Measurements from ENCODE around the gene ERC2.
"Not testable (repeated sequence)": the region's sequence is repeated elsewhere in the genome, so short reads cannot be mapped to it uniquely, and the experiment has no call there.

The ERC2 gene

GRCh38 chr3:56303487-56303886 lies 164.8 kb downstream of the ERC2 start:
- DNase-seq = no peak

- no peak for DNase-seq
Observed at GRCh38 chr3:56302417-56302816, 165.8 kb downstream of the ERC2 start.

- DNase-seq = no peak
Observed at GRCh38 chr3:56297281-56297840, 170.9 kb downstream of the ERC2 start.

GRCh38 chr3:56296361-56296760 lies 171.9 kb downstream of the ERC2 start:
- no peak for DNase-seq

- DNase-seq = no peak
Observed at GRCh38 chr3:56295161-56295560, 173.1 kb downstream of the ERC2 start.

GRCh38 chr3:56294286-56294685 lies 174.0 kb downstream of the ERC2 start:
- DNase-seq = no peak

- DNase-seq = no peak
Observed at GRCh38 chr3:56291953-56292352, 176.3 kb downstream of the ERC2 start.

GRCh38 chr3:56291244-56291680 lies 177.0 kb downstream of the ERC2 start:
- no peak for DNase-seq

- no peak for DNase-seq
Observed at GRCh38 chr3:56290374-56290773, 177.9 kb downstream of the ERC2 start.

- no peak for DNase-seq
Observed at GRCh38 chr3:56288258-56288657, 180.0 kb downstream of the ERC2 start.

- DNase-seq = no peak
Observed at GRCh38 chr3:56282341-56282740, 185.9 kb downstream of the ERC2 start.

GRCh38 chr3:56277236-56277635 lies 191.0 kb downstream of the ERC2 start:
- no peak for DNase-seq

GRCh38 chr3:56275120-56275519 lies 193.1 kb downstream of the ERC2 start:
- no peak for DNase-seq

GRCh38 chr3:56269755-56270535 lies 198.3 kb downstream of the ERC2 start:
- DNase-seq = no peak

GRCh38 chr3:56268616-56269383 lies 199.5 kb downstream of the ERC2 start:
- DNase-seq = no peak

- not testable (repeated sequence) for DNase-seq
Observed at GRCh38 chr3:56261852-56262251, 206.4 kb downstream of the ERC2 start.

- no peak for DNase-seq
Observed at GRCh38 chr3:56260262-56260661, 208.0 kb downstream of the ERC2 start.

GRCh38 chr3:56257826-56258225 lies 210.4 kb downstream of the ERC2 start:
- DNase-seq = no peak

- DNase-seq = no peak
Observed at GRCh38 chr3:56254835-56255234, 213.4 kb downstream of the ERC2 start.

- DNase-seq = no peak
Observed at GRCh38 chr3:56253941-56254665, 214.2 kb downstream of the ERC2 start.

- DNase-seq = peak; percentile 1
Observed at GRCh38 chr3:56251343-56251945, 216.8 kb downstream of the ERC2 start.

GRCh38 chr3:56248021-56248420 lies 220.2 kb downstream of the ERC2 start:
- no peak for DNase-seq

GRCh38 chr3:56238299-56238698 lies 230.0 kb downstream of the ERC2 start:
- DNase-seq = no peak

All from DMS153 (cell line).